ENCODE results near the gene EFCAB5.
A peak's percentile ranks its signal among the peaks of the same experiment; 100 is the strongest.
"Not testable (repeated sequence)": the region's sequence is repeated elsewhere in the genome, so short reads cannot be mapped to it uniquely, and the experiment has no call there.

EFCAB5 gene

DNA sequence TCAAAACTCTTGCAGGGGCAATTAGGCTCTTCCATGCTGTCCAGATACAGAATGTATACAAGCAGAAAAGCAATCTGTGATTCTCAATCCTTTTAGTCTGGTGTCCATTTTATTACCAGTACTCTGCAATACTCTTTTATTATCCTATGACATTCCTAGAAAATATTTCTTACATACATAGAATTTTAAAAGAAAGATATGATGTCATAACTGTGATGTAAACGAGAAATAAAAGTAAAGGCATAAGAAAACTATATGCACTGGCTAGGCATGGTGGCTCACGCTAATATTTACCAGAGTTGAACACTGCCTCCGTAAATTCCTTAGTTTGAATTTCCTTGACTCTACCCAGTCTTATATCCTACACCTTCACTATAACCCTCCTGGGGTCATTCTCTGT, 55.0 kb downstream of the EFCAB5 start:
- TF ChIP-seq PAX5 (IDR thresholded peaks at IDR 0.05; ENCODE audit: insufficient read depth, low read length, severe bottlenecking): no peak
- DNase-seq (ENCODE audit: insufficient read length, low spot score): no peak
- no peak for FAIRE-seq

DNA sequence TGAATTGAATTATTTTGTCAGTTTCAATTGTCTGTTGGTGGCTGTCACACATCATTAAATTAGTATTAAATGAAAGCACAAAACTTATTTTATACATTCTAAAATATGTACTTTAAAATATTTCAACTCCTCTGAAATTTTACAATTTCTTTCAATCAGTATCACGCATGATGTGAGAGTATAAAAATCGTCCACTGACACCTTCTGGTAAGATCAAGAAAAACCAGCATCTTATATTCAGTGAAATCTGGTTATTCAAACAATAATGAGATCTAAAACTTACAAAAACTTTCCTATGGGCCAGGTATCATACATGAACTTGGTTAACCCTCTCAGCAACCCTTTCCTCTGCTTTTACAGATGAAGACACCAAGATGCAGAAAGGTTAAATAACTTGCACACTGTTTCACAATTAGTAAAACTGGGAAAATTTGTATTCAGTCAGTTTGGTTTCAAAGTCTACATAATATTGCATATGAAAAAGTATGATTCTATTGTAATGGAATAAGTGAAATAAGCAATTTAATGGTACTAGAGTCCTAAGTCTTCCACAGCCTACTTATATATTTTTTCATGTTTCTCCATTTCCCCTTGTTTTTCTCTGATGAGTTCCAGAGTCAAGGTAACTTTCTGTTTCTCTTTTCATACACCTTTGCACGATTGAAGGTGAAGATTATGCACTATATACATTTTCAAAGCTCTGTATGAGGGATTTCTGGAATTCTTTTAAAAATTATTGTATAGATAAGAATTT, 58.7 kb downstream of the EFCAB5 start:
- TF ChIP-seq PAX5 (IDR thresholded peaks at IDR 0.05; ENCODE audit: insufficient read depth, low read length, severe bottlenecking) (no peak), POLR2A (IDR thresholded peaks at IDR 0.05; ENCODE audit: low read depth, low read length) (no peak), SPI1 (IDR thresholded peaks at IDR 0.05; ENCODE audit: low read depth, low read length) (no peak)
- no peak for DNase-seq (ENCODE audit: insufficient read length, low spot score)
- FAIRE-seq: no peak

DNA sequence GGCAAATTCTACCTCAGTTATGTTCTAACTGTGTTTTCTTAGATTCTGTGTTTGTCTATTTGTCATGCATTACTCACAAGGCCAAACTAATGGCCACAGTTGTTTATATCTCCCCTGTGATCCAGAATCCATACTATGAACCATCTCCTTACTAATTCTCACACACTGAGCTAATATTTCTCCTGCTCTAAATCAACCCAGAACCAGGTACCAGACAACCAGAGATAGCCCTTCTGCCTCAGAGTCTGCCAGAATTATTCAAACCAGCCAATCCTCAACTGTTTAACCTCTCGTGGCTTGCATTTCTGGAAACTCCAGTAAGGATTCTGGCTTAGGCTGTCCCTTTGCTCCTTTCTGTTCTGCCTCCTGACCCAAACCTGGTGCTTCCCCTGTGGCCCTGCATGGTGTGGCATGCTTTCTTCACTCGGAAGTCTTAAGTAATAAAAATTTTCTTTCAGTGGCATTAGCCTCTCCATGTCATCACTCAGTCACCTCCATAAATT, 59.4 kb downstream of the EFCAB5 start:
- FAIRE-seq: no peak
- no peak for DNase-seq (ENCODE audit: insufficient read length, low spot score)
- TF ChIP-seq POLR2A (IDR thresholded peaks at IDR 0.05; ENCODE audit: low read depth, low read length): no peak
- TF ChIP-seq TAF1 (IDR thresholded peaks at IDR 0.05; ENCODE audit: low read depth, low read length): no peak
- TF ChIP-seq SPI1 (IDR thresholded peaks at IDR 0.05; ENCODE audit: low read depth, low read length): no peak
- TF ChIP-seq POU2F2 (IDR thresholded peaks at IDR 0.05; ENCODE audit: low read depth, low read length): no peak
- TF ChIP-seq PAX5 (IDR thresholded peaks at IDR 0.05; ENCODE audit: insufficient read depth, low read length, severe bottlenecking): no peak
- no peak for TF ChIP-seq POLR2AphosphoS5 (IDR thresholded peaks at IDR 0.05; ENCODE audit: low read depth, low read length)

DNA sequence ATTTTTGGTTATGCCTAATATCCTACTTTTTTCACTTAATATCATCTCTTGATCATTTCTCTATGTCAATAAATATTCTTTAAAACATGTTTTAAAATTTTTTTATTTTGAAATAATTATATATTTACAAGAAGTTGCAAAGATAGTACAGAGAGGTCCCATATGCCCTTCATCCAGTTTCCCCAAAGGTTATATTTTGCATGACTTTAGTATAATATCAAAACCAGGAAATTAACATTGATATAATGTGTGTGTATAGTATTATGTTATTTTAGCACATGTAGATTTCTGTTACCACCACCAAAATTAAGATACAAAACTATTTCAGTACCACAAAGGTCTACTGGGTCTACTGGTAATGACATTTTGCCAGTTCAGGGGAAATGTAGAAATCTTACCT, 60.7 kb downstream of the EFCAB5 start:
- TF ChIP-seq TAF1 (IDR thresholded peaks at IDR 0.05; ENCODE audit: low read depth, low read length) (no peak), PAX5 (IDR thresholded peaks at IDR 0.05; ENCODE audit: insufficient read depth, low read length, severe bottlenecking) (no peak), POLR2A (IDR thresholded peaks at IDR 0.05; ENCODE audit: low read depth, low read length) (no peak), SPI1 (IDR thresholded peaks at IDR 0.05; ENCODE audit: low read depth, low read length) (no peak), POLR2AphosphoS5 (IDR thresholded peaks at IDR 0.05; ENCODE audit: low read depth, low read length) (no peak)
- DNase-seq (ENCODE audit: insufficient read length, low spot score) (no peak), FAIRE-seq (no peak)

DNA sequence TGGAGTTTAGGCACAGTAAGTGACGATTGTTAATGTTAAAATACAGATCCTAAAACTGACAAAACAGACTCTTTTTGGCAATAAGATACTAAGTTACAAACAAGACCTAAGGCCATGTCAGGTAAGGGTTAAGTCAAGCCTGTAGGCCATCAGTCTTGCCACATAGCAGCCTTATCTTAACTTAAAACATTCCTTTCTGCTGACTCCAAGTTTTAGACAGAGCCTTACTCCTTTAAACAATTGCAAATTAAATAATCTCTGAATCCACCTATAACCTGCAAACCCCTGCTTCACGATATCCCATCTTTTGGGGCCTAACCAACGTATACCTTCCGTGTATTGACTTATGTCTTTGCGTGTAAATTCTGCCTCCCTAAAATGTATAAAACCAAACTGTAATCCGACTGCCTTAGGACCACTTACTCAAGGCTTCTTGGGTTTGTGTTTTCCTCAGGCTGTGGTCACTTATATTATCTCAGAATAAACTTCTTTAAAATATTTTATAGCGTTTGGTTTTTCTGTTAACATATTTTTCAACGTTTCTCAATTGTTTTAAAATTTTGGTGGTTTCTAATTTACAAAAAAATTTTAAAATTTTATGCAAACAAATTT, 64.4 kb downstream of the EFCAB5 start:
- no peak for DNase-seq (ENCODE audit: insufficient read length, low spot score)
- TF ChIP-seq TAF1 (IDR thresholded peaks at IDR 0.05; ENCODE audit: low read depth, low read length) (no peak), POU2F2 (IDR thresholded peaks at IDR 0.05; ENCODE audit: low read depth, low read length) (no peak), SPI1 (IDR thresholded peaks at IDR 0.05; ENCODE audit: low read depth, low read length) (no peak), PAX5 (IDR thresholded peaks at IDR 0.05; ENCODE audit: insufficient read depth, low read length, severe bottlenecking) (no peak), POLR2A (IDR thresholded peaks at IDR 0.05; ENCODE audit: low read depth, low read length) (no peak), POLR2AphosphoS5 (IDR thresholded peaks at IDR 0.05; ENCODE audit: low read depth, low read length) (no peak)
- no peak for FAIRE-seq

DNA sequence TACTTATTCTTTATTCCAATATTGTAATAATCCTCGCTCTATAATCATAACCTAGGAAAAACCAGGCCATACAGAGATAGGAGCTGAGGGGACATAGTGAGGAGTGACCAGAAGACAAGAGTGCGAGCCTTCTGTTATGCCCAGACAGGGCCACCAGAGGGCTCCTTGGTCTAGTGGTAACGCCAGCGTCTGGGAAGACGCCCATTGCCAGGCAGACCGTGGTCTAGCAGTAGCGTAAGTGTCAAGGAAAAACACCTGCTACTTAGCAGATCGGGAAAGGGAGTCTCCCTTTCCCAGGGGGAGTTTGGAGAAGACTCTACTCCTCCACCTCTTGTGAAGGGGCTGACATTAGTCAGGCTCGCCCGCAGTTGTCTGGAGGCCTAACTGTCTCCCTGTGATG, 70.5 kb downstream of the EFCAB5 start:
- not testable (repeated sequence) for FAIRE-seq; DNase-seq (ENCODE audit: insufficient read length, low spot score)

DNA sequence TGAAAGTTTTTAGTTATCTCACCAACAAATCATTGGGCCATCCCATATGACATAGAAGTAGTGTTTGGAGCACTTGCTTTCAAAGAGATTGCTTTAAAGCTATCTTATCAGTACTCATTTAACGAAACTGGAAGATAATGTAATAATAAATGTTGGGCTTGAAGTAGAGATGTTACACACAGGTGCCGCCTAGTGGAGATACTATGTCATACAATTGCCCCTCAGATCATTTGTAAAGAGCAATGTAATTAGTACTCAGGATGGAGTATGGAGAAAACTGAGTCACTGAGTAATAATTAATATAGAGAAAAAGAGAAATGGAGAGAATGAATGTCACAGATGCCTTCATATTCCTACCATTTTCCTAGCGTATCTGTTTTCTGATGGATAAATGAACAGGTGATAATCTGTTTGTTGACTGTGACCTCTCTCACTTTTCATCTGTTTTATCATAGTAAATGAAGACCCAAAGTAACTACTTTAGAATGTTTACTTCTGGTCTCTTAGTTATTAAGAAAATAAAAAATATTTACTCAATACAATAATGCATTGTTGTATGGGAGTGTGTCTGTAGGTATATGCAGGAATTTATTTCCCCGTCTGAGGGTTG, 80.4 kb downstream of the EFCAB5 start:
- TF ChIP-seq POLR2AphosphoS5 (IDR thresholded peaks at IDR 0.05; ENCODE audit: low read depth, low read length) (no peak), SPI1 (IDR thresholded peaks at IDR 0.05; ENCODE audit: low read depth, low read length) (no peak)
- peak; percentile 10 for DNase-seq (ENCODE audit: insufficient read length, low spot score)
- peak; percentile 80 for FAIRE-seq

DNA sequence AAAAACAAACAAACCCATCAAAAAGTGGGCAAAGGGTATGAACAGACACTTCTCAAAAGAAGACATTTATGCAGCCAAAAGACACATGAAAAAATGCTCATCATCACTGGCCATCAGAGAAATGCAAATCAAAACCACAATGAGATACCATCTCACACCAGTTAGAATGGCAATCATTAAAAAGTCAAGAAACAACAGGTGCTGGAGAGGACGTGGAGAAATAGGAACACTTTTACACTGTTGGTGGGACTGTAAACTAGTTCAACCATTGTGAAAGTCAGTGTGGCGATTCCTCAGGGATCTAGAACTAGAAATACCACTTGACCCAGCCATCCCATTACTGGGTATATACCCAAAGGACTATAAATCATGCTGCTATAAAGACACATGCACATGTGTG, 83.9 kb downstream of the EFCAB5 start:
- FAIRE-seq; DNase-seq (ENCODE audit: insufficient read length, low spot score): not testable (repeated sequence)

DNA sequence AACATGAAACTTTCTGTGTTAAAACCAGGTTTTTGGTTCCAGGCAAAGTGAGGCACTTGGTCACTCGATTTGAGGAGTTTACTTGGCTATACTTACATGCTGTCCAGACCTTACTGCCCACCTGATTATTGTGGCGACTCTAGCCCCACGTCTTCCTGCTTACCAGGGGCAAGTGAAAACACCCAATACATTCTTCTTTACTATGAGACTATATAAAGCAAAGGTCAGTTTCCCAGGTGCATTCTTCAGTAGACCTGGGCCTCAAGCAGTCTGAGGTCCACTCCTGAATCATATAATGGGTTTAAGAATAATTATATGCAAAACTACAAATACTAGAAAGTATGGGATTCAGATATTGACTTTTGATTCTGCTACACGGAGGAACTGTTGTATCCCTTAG, 86.2 kb downstream of the EFCAB5 start:
- DNase-seq (ENCODE audit: insufficient read length, low spot score) (no peak), FAIRE-seq (no peak)
- no peak for TF ChIP-seq TAF1 (IDR thresholded peaks at IDR 0.05; ENCODE audit: low read depth, low read length)
- TF ChIP-seq POLR2AphosphoS5 (IDR thresholded peaks at IDR 0.05; ENCODE audit: low read depth, low read length): no peak
- no peak for TF ChIP-seq SPI1 (IDR thresholded peaks at IDR 0.05; ENCODE audit: low read depth, low read length)
- TF ChIP-seq POU2F2 (IDR thresholded peaks at IDR 0.05; ENCODE audit: low read depth, low read length): no peak
- no peak for TF ChIP-seq PAX5 (IDR thresholded peaks at IDR 0.05; ENCODE audit: insufficient read depth, low read length, severe bottlenecking)
- TF ChIP-seq POLR2A (IDR thresholded peaks at IDR 0.05; ENCODE audit: low read depth, low read length): no peak

DNA sequence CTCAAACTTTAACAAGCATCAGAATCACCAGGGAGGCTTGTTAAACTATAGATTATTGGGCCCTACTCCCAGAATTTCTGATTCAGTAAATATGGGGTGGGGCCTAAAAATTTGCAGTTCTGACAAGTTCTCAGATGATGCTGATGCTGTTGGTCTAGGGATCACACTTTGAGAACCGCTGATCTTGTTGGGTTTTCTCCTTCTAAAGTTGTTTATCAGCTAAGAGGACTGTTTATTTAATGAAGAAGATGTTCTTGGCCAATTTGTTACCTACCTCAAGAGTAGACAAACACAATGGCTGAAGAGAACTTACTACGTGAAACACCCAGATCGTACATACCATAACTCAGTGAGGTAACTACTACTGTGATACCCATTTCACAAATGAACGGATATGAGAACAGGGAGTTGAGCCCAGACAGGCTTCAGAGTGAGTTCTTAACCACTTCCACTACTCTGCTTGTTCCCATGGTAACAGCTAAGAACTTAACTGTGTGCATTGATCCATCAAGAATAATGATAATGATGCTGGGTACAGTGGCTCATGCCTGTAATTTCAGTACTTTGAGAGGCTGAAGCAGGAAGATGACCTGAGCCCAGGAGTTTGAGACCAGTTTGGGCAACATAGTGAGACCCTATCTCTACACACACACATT, 89.9 kb downstream of the EFCAB5 start:
- peak; percentile 66 for FAIRE-seq
- no peak for TF ChIP-seq PAX5 (IDR thresholded peaks at IDR 0.05; ENCODE audit: insufficient read depth, low read length, severe bottlenecking)
- no peak for TF ChIP-seq SPI1 (IDR thresholded peaks at IDR 0.05; ENCODE audit: low read depth, low read length)
- TF ChIP-seq TAF1 (IDR thresholded peaks at IDR 0.05; ENCODE audit: low read depth, low read length): no peak
- TF ChIP-seq POLR2A (IDR thresholded peaks at IDR 0.05; ENCODE audit: low read depth, low read length): no peak
- TF ChIP-seq POLR2AphosphoS5 (IDR thresholded peaks at IDR 0.05; ENCODE audit: low read depth, low read length): no peak
- TF ChIP-seq POU2F2 (IDR thresholded peaks at IDR 0.05; ENCODE audit: low read depth, low read length): no peak

More for the DNA sequence above, 89.9 kb downstream of the EFCAB5 start:
- DNase-seq (ENCODE audit: insufficient read length, low spot score): no peak

All from GM12891 (cell line).